ENCODE results near the gene TCTN3.

GRCh38 chr10:95728526-95728925 is 34.8 kb upstream of the TCTN3 start:
- TF ChIP-seq CTCF (conservative IDR thresholded peaks at IDR 0.05; ENCODE audit: low read depth, low read length), result no peak
- TF ChIP-seq FOS (IDR thresholded peaks at IDR 0.05; ENCODE audit: low read depth, low read length), result no peak
- no peak for TF ChIP-seq RAD21 (IDR thresholded peaks at IDR 0.05; ENCODE audit: low read length)
- TF ChIP-seq POLR2A (IDR thresholded peaks at IDR 0.05; ENCODE audit: low read depth, low read length), result no peak
- no peak for TF ChIP-seq NFE2L2 (IDR thresholded peaks at IDR 0.05; ENCODE audit: low read depth, low read length)
- TF ChIP-seq RFX5 (IDR thresholded peaks at IDR 0.05; ENCODE audit: low read depth, low read length), result no peak
- TF ChIP-seq MAZ (IDR thresholded peaks at IDR 0.05; ENCODE audit: borderline replicate concordance, low read depth, low read length), result no peak
- TF ChIP-seq USF2 (IDR thresholded peaks at IDR 0.05; ENCODE audit: low read depth, low read length), result no peak
